RWPE1 (cell line): ENCODE data around the gene SWT1.
"Not testable (repeated sequence)": the region's sequence is repeated elsewhere in the genome, so short reads cannot be mapped to it uniquely, and the experiment has no call there.

Experiments used
- CTCF ChIA-PET: fragments of 350-600 bp; sonication (Branson Sonifier 250); formaldehyde crosslinking; extraction: SDS; loops from one replicate; lab custom pipeline; 2021; lab: Yijun Ruan, JAX
- POLR2A ChIA-PET: fragments of 400-600 bp; formaldehyde crosslinking; extraction: SDS; loops from one replicate; lab custom pipeline; 2020; ENCODE audit warnings: antibody characterized with exemption; ENCODE audit not compliant: low non-redundant PET; lab: Yijun Ruan, JAX
- DNase-seq: peaks from one replicate; pipeline ENCODE4 v3.0.0; 2012; ENCODE audit warnings: low spot score
- H3K27ac ChIP-seq: fragments of 450-650 bp; 2 replicates; pipeline ENCODE4 v1.5.1; 2017
- TF ChIP-seq, protein P1 (sequence below): fragments of 450-650 bp; conservative IDR thresholded peaks from 2 replicates; pipeline ENCODE4 v1.5.1; 2017; ENCODE audit warnings: low read depth, mild to moderate bottlenecking

The SWT1 gene

DNA sequence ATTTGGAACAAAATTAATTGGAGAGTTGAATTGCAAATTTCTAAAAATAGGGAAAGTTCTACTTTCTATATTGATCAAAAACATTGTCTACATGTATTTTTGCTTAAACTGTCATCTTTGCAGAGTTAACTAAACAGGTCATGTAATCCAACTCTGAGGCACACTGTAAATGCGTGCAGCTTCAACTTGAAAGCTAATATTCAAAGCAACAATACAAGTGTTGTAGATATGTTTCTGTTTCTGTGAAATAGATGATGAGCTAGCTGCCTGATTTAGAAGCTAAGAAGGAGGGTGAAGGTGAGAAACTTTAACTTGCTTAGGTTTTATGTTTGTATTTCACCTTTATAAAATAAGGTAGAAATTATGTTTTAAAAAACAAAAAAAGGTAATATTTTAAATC, 82.9 kb downstream of the SWT1 start:
- TF ChIP-seq, protein P1, sequence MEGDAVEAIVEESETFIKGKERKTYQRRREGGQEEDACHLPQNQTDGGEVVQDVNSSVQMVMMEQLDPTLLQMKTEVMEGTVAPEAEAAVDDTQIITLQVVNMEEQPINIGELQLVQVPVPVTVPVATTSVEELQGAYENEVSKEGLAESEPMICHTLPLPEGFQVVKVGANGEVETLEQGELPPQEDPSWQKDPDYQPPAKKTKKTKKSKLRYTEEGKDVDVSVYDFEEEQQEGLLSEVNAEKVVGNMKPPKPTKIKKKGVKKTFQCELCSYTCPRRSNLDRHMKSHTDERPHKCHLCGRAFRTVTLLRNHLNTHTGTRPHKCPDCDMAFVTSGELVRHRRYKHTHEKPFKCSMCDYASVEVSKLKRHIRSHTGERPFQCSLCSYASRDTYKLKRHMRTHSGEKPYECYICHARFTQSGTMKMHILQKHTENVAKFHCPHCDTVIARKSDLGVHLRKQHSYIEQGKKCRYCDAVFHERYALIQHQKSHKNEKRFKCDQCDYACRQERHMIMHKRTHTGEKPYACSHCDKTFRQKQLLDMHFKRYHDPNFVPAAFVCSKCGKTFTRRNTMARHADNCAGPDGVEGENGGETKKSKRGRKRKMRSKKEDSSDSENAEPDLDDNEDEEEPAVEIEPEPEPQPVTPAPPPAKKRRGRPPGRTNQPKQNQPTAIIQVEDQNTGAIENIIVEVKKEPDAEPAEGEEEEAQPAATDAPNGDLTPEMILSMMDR, result no peak
- H3K27ac ChIP-seq, result no peak overlapping the region
- no peak for DNase-seq
- POLR2A ChIA-PET, result no interaction called here
- CTCF ChIA-PET, result interaction anchor here (0.6 kb wide), 2 partner anchors 66 to 84 kb away, joined by 3 read pairs; no protein-coding TSS in a partner anchor

DNA sequence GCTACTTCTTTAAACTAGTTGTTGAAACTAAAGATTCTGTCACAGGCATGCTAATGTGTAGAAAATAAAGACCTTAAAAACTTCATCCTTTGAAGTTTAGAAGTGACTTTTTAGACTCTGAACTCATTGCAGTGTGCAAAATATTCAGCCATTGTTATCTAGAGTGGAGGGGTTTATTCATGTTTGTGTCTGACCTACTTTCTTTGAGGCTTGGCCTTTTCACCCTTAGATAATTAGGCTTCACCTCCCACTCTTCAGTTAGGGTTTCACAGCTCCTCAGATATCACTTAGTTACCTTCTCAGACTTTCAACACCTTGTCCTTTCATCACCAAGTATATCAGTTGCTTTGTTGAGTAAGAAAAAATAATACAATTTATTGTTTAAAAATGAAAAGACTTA, 84.2 kb downstream of the SWT1 start:
- POLR2A ChIA-PET, result no interaction called here
- CTCF ChIA-PET, result interaction anchor here (0.7 kb wide), 1 partner anchor 1144 kb away, joined by 5 read pairs; no protein-coding TSS in a partner anchor
- TF ChIP-seq, protein P1, result no peak
- no peak for DNase-seq
- no peak overlapping the region for H3K27ac ChIP-seq

DNA sequence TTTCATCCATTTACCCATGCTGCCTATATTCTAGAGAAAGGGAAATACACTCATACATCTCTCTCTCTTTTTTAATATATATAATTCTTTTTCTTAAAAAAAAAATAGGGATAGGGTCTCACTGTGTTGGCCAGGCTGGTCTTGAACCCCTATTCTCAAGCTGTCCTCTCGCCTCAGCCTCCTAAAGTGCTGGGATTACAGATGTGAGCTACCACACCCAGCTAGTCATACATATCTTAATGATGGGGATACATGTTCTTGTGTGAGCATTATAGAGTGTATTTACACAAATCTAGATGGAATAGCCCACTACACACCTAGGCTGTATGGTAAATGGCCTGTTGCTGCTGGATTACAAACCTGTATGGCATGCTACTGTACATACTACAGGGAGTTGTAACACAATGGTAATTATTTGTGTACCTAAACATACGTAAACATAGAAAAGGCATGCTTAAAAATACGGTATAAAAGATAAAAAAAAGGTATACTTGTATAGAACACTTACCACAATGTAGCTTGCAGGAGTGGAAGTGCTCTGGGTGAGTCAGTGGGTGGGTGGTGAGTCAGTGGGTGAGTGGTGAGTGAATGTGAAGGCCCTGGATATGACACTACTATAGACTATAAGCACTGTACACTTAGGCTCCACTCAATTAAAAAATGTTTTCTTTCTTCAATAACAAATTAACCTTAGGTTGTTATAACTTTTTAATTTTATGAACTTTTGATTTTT, 87.2 kb downstream of the SWT1 start:
- ChIA-PET CTCF (interaction anchor here (0.6 to 1.0 kb wide), 3 partner anchors 41 to 437 kb away, joined by 3 read pairs; no protein-coding TSS in a partner anchor), POLR2A (no interaction called here)
- TF ChIP-seq, protein P1, result no peak
- no peak overlapping the region for H3K27ac ChIP-seq
- DNase-seq, result peak; percentile 20

GRCh38 chr1:185245466-185245865, 88.5 kb downstream of the SWT1 start:
- no peak overlapping the region for H3K27ac ChIP-seq
- ChIA-PET CTCF (no interaction called here), POLR2A (no interaction called here)
- DNase-seq, result no peak
- TF ChIP-seq, protein P1, result no peak

DNA sequence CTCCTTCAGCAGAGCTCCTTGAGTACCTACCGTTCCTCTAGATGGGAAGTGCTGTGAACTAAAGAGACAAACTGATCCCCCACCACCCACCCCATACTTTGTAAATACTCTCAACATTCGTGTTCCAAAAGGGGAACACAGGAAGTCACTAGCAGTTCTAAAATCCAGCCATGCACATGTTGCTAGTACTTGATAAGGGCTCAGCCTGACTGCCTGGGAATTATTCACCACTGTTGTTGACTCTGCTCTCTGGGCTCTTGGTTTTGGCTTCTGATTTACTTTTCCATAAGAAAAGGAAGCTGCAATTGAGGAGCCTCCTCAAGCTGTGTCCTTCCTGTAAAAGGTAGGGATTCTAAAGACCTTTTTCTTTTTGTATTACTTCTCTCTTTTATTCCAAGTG, 92.6 kb downstream of the SWT1 start:
- ChIA-PET CTCF (no interaction called here), POLR2A (no interaction called here)
- TF ChIP-seq, protein P1, result no peak
- DNase-seq, result no peak
- no peak overlapping the region for H3K27ac ChIP-seq

GRCh38 chr1:185250063-185250462, 93.1 kb downstream of the SWT1 start:
- CTCF ChIA-PET, result no interaction called here
- no peak for DNase-seq
- no peak overlapping the region for H3K27ac ChIP-seq

GRCh38 chr1:185251928-185252327, 95.0 kb downstream of the SWT1 start:
- H3K27ac ChIP-seq, POLR2A ChIA-PET, CTCF ChIA-PET, DNase-seq: not testable (repeated sequence)

More at GRCh38 chr1:185250063-185250462, 93.1 kb downstream of the SWT1 start:
- POLR2A ChIA-PET, result no interaction called here
- TF ChIP-seq, protein P1, result no peak

DNA sequence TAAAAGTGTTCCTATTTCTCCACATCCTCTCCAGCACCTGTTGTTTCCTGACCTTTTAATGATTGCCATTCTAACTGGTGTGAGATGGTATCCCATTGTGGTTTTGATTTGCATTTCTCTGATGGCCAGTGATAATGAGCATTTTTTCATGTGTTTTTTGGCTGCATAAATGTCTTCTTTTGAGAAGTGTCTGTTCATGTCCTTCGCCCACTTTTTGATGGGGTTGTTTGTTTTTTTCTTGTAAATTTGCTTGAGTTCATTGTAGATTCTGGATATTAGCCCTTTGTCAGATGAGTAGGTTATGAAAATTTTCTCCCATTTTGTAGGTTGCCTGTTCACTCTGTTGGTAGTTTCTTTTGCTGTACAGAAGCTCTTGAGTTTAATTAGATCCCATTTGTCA, 95.4 kb downstream of the SWT1 start:
- POLR2A ChIA-PET, H3K27ac ChIP-seq, DNase-seq, CTCF ChIA-PET: not testable (repeated sequence)

DNA sequence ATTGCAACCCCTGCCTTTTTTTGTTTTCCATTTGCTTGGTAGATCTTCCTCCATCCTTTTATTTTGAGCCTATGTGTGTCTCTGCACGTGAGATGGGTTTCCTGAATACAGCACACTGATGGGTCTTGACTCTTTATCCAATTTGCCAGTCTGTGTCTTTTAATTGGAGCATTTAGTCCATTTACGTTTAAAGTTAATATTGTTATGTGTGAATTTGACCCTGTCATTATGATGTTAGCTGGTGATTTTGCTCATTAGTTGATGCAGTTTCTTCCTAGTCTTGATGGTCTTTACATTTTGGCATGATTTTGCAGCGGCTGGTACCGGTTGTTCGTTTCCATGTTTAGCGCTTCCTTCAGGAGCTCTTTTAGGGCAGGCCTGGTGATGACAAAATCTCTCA, 98.6 kb downstream of the SWT1 start:
- CTCF ChIA-PET, POLR2A ChIA-PET: not testable (repeated sequence)

More for the DNA sequence above, 98.6 kb downstream of the SWT1 start:
- DNase-seq, H3K27ac ChIP-seq: not testable (repeated sequence)
